ENCODE measurements around the gene SENP3.
"Not testable (repeated sequence)": the region's sequence is repeated elsewhere in the genome, so short reads cannot be mapped to it uniquely, and the experiment has no call there.

Gene SENP3

DNA sequence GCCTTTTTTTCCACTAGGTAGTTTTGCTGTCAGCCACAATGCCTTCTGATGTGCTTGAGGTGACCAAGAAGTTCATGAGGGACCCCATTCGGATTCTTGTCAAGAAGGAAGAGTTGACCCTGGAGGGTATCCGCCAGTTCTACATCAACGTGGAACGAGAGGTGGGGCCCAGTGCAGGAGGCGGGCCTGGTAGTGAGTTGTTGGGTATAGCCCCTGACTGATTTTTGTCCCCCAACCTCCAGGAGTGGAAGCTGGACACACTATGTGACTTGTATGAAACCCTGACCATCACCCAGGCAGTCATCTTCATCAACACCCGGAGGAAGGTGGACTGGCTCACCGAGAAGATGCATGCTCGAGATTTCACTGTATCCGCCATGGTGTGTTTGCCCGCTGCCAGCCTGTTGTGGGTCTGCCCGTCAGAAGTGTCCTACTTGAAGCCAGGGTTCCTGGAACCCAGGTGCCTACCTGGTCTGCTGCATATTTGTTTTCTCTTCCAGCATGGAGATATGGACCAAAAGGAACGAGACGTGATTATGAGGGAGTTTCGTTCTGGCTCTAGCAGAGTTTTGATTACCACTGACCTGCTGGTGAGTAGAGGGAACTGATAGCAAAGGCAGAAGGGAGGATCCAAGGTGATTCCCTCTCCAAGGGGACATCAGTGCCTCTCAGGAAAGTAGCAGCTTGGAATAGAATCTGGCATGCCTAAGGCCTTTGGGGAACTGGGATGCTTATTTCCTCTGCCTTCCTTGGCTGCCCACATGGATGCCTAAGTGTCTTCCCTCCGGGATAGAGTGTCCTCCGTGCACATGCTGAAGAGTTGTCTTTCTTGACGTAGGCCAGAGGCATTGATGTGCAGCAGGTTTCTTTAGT lies 15.8 kb downstream of the SENP3 start:
- no peak for DNase-seq

DNA sequence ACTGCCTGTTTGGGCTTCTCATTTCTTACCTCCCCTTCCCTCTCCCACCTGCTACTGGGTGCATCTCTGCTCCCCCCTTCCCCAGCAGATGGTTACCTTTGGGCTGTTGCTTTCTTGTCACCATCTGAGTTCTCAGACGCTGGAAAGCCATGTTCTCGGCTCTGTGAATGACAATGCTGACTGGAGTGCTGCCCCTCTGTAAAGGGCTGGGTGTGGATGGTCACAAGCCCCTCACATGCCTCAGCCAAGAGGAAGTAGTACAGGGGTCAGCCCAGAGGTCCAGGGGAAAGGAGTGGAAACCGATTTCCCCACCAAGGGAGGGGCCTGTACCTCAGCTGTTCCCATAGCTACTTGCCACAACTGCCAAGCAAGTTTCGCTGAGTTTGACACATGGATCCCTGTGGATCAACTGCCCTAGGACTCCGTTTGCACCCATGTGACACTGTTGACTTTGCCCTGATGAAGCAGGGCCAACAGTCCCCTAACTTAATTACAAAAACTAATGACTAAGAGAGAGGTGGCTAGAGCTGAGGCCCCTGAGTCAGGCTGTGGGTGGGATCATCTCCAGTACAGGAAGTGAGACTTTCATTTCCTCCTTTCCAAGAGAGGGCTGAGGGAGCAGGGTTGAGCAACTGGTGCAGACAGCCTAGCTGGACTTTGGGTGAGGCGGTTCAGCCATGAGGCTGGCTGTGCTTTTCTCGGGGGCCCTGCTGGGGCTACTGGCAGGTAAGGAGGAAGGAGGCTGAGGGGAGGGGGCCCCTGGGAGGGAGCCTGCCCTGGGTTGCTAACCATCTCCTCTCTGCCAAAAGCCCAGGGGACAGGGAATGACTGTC lies 17.5 kb downstream of the SENP3 start, which contains the start of gene CD68:
TSS of gene CD68 (plus strand) at position 638 of the 833 bp plus-strand sequence. CDS start at position 678, 40 bp downstream.
- DNase-seq: peak; percentile 65

DNA sequence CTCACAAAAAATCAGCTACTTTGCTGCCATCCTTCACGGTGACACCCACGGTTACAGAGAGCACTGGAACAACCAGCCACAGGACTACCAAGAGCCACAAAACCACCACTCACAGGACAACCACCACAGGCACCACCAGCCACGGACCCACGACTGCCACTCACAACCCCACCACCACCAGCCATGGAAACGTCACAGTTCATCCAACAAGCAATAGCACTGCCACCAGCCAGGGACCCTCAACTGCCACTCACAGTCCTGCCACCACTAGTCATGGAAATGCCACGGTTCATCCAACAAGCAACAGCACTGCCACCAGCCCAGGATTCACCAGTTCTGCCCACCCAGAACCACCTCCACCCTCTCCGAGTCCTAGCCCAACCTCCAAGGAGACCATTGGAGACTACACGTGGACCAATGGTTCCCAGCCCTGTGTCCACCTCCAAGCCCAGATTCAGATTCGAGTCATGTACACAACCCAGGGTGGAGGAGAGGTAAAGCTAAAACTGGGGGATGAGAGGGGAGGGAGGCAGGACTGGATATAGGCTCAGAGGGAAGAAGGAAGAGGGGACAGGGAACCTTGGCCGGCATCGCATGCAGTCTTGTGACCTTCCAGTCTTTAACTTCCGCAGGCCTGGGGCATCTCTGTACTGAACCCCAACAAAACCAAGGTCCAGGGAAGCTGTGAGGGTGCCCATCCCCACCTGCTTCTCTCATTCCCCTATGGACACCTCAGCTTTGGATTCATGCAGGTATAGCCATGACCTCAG lies 18.3 kb downstream of the SENP3 start:
- no peak for DNase-seq

DNA sequence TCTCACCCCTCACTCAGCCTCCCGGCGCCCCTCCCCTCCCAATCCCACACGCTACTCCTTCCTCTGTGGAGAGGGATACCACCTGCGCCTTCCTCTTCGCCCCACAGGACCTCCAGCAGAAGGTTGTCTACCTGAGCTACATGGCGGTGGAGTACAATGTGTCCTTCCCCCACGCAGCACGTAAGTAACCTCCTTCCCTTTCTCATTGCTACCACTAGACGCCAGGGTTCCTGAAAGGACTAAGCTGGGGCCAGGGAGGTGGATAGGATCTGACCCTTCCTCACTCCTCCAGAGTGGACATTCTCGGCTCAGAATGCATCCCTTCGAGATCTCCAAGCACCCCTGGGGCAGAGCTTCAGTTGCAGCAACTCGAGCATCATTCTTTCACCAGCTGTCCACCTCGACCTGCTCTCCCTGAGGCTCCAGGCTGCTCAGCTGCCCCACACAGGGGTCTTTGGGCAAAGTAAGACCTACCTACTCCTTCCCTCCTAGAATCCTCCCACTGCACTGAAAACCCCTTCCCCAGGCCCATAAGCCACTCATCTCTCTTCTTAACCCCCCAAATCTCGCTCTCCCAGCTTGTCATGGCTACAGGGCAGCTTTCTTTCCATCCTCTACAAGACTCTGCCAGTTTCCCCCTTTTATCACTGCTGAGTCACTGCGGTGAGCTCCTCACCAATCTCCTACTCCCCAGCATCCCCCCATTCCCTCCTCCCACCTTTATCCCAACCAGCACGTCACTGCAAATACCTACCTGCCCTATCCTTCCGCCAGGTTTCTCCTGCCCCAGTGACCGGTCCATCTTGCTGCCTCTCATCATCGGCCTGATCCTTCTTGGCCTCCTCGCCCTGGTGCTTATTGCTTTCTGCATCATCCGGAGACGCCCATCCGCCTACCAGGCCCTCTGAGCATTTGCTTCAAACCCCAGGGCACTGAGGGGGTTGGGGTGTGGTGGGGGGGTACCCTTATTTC lies 19.2 kb downstream of the SENP3 start:
- DNase-seq: no peak

DNA sequence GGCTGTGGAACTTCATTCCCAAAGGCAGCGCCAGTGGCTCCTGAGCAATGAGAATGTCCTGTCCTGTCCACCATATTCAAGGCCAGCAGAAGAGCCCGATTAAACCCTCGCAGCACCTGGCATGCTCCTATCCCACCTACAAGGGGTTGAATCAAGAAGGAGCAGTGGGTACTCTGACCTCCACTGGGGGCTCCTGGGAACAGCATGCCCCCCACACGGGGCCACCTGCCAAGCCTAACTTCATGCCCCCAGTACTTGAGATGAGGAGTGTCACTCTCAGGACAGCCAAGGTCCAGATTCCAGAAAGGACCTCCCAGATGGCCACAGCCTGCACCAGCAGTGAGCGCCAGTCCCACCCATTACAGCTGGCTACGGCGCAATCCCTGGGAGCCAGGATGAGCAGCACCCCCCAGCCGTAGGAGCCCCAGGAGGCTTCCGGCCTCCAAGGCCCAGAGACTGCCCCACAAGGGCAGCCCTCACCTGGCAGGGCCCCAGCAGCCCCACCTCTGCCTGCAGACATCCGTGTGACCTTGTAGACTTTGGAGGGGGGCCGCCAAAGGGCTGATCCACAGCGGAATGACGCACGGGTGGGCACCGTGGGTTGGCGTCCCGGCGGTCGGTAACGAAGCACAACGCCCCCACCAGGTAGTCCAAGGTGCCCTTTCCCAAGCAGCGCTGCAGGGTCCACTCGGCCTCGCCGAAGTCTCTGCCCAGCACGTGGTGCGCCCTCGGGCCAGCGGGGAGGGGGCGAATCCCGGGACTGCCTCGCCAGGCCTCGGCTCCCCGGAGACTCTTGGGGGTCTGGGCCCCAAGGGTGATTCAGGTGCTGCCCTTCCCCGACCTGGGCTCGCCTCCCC lies 20.9 kb downstream of the SENP3 start:
- DNase-seq: no peak

DNA sequence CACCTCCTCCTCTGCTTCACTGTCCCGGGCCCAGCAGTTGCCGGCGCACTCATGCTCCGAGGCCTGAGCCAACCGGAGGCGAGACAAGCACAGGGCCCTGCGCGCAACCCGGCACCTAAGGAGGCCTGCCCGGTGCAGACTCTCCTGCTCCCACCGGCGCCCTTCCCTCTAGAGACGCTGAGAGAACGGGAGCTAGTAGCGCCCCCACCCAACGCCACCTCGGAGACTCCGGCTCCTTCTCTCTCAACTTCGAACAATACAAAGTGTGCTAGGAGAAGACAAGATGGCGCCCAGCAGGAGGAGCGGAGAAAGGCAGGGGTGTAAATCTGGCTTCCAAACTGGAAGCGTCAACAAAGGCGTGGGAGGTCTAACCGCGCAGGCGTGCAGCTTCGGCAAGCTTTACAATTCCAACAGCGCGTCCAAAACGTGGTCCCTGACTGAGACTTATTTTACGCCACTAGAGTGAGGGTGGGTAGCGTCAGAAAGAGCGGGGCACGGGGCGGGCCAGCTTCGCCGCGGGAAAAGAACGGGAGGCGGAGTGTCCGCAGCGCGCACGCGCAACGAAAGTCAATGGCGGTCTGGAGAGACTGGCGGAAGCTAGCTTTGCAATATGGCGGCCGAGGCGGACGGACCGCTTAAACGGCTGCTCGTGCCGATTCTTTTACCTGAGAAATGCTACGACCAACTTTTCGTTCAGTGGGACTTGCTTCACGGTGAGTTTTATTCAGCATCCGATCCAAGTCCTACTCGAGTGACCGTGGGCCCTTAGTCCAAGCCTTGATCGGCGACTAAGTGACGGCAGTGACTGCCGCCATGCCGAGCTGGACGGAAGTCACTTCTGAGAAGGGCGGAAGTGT lies 21.8 kb downstream of the SENP3 start, which contains the start of gene MPDU1:
TSS of gene MPDU1 (plus strand) at position 600 of the 857 bp plus-strand sequence. CDS start at position 611, 11 bp downstream.
- DNase-seq: peak; percentile 72

DNA sequence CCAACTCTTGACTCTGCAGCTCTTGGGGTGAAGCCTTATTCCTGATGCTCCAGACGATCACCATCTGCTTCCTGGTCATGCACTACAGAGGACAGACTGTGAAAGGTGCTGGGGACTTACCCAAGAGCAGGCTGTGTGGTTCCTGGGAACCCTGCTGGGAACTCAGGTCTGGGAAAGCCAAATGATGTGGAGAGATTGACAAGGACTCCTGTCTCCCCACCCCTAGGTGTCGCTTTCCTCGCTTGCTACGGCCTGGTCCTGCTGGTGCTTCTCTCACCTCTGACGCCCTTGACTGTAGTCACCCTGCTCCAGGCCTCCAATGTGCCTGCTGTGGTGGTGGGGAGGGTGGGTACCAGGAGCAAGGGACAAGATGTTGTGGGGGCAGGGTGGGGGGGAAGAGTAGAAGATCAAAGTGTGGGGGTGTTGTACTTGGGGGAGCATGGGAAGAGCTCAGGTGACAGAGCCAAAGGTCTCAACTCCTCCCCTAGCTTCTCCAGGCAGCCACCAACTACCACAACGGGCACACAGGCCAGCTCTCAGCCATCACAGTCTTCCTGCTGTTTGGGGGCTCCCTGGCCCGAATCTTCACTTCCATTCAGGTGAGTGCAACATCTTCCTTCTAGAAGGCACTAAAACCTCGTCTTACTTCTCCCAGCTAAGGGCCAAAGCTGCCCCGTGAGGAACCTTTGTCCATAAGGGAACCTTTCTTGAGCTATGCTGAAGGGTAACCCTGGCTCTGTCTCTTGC lies 25.1 kb downstream of the SENP3 start:
- DNase-seq: no peak

DNA sequence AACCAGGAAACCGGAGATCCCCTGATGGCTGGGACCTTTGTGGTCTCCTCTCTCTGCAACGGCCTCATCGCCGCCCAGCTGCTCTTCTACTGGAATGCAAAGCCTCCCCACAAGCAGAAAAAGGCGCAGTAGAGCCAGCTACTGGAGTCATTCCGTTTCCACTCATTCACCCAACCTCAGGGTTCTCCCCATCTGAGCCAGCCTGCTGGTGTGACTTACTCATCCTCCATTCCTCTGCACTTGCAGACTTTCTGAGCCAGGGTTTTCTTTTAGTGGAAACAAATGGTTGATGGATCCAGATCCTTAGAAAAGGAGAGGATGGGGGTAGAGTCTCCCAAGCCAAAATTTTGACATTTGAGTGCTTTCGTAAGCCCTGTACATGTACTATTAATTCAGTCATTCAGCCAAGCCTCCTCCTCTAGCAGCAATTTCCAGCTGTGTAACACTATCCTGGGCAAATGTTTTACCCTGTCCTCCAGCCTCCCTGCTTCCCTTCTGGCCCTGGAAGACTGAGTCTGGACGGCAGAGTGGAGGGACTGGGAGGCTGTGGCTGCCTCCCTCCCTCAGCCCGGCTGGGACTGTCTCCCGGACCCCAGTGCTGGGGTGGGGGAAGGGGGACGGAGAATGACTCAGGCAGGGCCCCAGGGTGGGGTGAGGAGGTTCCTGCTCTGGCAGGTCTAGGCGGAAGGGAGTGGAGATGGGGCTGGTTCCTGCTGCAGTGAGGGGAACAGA lies 25.9 kb downstream of the SENP3 start:
- no peak for DNase-seq

DNA sequence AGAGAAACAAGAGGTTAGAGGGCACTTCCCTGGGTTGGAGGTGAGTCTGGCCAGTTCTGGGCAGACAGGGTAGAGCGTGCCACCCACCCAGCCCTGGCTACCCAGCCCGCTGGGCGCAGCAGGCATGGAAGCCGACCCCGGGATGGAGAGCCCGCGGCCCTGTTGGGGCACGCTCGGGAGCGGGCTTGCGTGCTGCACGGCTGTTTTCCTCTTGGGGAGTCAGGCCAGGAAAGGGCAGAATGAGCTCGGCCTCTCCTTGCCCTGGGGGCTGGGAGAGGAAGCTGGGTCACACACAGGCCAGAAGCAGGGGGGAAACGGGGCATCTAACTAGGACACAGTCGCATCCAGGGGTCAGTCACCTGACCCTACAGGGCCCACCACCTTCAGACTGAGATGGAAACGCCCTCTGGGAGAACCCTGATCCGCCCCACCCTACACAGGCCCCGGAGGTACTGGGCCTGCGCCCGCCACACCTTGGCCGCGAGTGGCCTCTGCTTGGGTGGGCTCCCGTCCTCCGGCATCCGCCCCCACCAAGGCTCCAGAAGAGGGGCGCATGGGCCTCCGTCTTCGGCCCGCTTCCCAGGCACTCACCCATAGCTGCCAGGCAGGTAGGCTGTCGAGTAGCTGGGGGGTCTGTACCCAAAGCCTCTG lies 27.0 kb downstream of the SENP3 start:
- DNase-seq: no peak

DNA sequence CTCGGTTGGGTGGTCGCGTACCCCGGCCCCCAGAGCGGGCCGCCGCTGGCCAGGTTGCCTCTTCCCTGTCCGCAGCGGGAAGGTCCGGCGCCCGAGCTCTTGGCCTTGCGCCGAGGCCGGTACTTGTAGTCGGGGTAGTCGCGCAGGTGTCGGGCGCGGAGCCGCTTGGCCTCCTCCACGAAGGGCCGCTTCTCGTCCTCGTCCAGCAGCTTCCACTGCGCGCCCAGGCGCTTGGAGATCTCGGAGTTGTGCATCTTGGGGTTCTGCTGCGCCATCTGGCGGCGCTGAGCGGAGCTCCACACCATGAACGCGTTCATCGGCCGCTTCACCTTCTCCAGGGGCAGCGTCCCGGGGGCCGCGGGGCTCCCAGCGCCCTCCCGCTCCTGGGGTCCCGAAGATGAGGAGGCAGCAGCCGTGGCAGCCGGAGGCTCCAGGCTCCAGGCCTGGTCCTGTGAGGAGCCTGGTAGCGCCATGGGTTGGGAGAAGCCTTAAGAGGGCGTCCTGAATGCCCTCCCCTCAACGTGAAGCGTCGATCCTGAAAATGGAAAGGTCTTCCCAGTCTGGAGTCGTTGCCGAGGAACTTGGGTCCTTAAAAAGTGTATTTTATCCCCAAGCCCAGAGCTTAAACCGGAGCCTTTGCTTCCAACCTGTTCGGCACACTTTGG lies 27.6 kb downstream of the SENP3 start:
- no peak for DNase-seq

DNA sequence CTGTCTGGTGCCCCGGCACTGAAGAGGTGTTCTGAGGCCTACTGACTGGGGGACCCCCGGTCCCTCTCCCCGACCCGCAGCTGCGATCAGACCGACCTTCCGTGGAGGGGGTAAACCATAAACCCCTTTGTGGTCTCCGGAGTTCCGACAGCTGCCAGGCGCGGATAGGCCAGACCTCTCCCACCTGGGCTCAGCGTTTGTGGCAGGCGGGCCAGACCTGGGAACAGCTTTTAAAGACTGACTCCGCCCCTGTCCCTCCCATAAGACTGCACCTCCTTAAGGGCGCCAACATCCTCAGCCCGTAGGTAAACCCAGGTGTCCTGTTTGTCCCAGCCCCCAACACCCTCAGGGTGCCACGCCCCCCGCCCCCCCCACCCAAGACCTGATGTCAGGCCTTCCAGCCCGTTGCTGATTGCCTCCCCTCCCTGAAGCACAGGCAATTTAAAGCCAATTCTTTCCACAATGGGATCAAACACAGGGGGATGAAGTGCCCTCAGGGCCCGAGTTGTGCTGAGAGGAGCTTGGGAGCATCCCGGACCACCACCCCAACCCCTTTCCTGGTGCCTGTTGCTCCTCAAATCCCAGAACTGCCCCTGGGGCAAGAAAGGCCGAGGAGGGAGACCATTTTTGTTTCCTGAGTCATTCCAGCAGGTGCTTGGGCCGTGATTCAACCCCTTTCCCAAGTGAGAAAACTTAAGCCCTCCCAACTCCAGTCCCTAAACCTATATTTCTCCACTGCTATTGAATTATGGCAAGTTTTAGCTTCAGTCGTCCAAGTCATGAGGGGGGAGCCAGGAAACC lies 28.4 kb downstream of the SENP3 start, which contains the start of gene SOX15:
TSS of gene SOX15 (minus strand) at position 204 of the 801 bp plus-strand sequence. CDS start 418 bp downstream, outside the sequence.
- no peak for DNase-seq

DNA sequence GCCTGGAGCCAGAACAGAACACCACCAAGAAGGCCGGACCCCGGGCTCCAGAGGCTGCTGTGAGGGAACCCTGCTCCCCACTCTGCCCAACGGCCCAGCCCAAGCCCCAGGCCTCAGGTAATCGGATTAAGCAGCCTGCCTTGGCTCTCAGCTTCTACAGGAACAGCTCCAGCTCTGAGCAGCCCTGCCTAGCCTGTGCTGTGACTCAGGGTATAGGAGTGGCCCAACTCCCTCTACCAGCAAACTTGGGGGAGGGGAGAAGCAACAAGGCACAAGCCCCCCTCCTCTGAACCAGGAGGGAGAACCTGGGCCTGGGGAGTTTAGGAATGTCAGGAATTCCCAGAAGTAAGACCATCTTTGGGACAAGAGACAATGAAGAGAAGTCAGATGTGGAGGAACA lies 29.0 kb downstream of the SENP3 start:
- DNase-seq: no peak

DNA sequence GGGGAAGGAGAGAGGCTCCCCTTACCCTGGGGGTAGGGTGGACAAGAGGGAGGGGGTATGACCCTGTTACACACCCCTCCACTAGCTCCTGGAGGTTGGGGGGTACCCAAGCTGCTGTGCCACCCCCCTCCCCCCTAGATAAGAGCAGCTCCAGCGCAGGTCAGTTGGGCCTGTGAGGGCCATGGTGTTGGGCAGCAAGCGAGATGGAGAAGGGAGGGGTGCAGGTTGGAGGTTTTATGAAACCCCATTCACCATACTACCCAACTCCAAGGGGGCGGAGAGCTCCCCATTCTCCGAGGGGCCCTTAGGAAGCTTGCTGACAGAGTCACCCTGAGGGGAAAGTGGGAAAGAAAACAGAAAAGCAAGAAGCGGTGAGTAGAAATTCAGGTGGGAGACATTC lies 29.9 kb downstream of the SENP3 start:
- no peak for DNase-seq

DNA sequence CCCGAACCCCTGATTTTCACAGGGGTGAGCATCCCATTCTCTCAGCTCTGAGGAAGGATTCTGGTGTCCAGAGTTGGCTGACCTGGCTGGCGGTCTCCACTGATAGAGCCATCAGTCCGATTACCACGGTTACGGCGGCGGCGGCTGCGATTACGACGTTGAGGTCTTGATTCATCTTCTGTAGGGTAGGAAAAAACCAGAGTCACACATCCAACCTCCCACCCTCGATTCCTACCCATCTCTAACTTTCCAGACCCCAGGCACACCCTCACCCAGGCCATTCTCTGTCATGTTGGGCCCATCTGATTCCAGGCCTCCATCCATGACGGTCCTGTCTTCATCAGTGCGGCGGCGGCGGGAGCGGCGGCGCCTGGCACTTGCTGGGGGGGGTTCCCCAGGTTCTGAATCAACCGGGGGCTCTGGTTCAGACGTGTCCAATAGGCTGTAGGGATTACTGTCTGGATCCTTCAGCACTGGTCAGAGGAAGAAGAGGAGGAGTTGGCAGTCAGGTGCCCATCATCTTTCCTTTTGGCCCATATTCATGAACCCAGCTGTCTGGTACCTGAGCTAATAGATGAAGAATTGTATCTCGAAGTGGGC lies 30.8 kb downstream of the SENP3 start:
- DNase-seq: no peak

DNA sequence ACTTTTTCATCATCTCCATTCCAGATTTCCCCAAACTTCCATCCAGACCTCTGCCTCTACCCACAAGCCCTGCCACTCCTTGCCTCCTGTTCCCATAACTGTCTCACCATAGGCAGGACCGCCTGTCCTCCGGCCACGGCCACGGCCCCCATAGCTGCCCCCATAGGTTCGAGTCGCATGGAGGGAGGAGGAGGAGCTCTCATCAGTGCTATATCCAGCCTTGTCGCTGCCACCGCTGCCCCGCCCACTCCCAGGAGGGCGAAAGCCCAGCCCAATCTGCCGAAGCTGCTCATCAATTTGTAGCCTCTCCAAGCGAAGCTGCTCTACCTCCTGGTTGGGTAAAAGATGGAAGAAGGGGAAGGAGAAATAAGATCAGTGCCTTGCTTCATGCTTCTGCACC lies 31.6 kb downstream of the SENP3 start:
- no peak for DNase-seq

DNA sequence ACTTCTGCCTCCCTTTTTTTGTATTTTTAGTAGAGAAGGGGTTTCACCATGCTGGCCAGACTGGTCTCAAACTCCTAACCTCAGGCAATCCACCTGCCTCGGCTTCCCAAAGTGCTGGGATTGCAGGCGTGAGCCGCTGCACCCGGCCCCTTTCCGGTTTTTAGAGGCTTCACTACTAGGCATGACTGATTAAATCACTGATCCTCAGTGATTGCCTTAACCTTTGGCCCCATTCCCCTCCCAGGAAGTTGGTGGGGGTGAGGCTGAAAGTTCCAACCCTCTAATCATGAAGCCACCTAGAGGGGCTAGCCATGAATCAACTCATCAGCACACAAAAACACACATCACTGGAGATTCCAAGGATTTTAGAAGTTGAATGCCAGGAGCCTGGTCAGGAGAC lies 35.8 kb downstream of the SENP3 start:
- not testable (repeated sequence) for DNase-seq

Measured in GF-D8 (cell line).